Measurements from ENCODE around the gene TRPV5. TPM values are rescaled to one million over a fixed set of nuclear protein-coding genes. Genes with fewer than 3 reads are reported as not detected.

The TRPV5 gene
- total and polyA plus RNA-seq, 4 donors, result under 0.01 to 0.23 TPM; not detected in 2

- no peak for DNase-seq (ENCODE audit: low spot score)
- H3K36me3 ChIP-seq (ENCODE audit: control insufficient read depth in 4 of 4, insufficient read depth in 3 of 4, low read depth in 1 of 4, low read length in 3 of 4), result no peaks in the 10 kb centered on the region
- no peaks in the 10 kb centered on the region for H3K4me1 ChIP-seq (ENCODE audit: control insufficient read depth in 4 of 4, insufficient read depth in 4 of 4, low read length in 3 of 4)
- H3K9me3 ChIP-seq (ENCODE audit: control insufficient read depth in 4 of 4, low read length in 3 of 4), result no peaks in the 10 kb centered on the region
- H3K9ac ChIP-seq (ENCODE audit: low read depth in 1 of 2, low read length in 2 of 2), result no peak overlapping the region
- TF ChIP-seq RAD21 (IDR thresholded peaks at IDR 0.05) (no peak), EGR1 (IDR thresholded peaks at IDR 0.05; ENCODE audit: low read depth in 2 of 2) (no peak), JUND (IDR thresholded peaks at IDR 0.05) (no peak), GABPA (IDR thresholded peaks at IDR 0.05 in 1 of 2, conservative IDR thresholded peaks at IDR 0.05 in 1 of 2) (no peak), SP1 (IDR thresholded peaks at IDR 0.05) (no peak), HNF4A (conservative IDR thresholded peaks at IDR 0.05) (no peak), FOXA1 (IDR thresholded peaks at IDR 0.05) (no peak), FOXA2 (IDR thresholded peaks at IDR 0.05) (no peak), TAF1 (conservative IDR thresholded peaks at IDR 0.05) (no peak), HNF4G (IDR thresholded peaks at IDR 0.05) (no peak), NR2F2 (IDR thresholded peaks at IDR 0.05) (no peak), MAX (IDR thresholded peaks at IDR 0.05) (no peak), ZBTB33 (IDR thresholded peaks at IDR 0.05) (no peak)
- TF ChIP-seq, protein P1, sequence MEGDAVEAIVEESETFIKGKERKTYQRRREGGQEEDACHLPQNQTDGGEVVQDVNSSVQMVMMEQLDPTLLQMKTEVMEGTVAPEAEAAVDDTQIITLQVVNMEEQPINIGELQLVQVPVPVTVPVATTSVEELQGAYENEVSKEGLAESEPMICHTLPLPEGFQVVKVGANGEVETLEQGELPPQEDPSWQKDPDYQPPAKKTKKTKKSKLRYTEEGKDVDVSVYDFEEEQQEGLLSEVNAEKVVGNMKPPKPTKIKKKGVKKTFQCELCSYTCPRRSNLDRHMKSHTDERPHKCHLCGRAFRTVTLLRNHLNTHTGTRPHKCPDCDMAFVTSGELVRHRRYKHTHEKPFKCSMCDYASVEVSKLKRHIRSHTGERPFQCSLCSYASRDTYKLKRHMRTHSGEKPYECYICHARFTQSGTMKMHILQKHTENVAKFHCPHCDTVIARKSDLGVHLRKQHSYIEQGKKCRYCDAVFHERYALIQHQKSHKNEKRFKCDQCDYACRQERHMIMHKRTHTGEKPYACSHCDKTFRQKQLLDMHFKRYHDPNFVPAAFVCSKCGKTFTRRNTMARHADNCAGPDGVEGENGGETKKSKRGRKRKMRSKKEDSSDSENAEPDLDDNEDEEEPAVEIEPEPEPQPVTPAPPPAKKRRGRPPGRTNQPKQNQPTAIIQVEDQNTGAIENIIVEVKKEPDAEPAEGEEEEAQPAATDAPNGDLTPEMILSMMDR (IDR thresholded peaks at IDR 0.05; ENCODE audit: low read depth, low read length, missing input control), result no peak
- TF ChIP-seq, protein P2, sequence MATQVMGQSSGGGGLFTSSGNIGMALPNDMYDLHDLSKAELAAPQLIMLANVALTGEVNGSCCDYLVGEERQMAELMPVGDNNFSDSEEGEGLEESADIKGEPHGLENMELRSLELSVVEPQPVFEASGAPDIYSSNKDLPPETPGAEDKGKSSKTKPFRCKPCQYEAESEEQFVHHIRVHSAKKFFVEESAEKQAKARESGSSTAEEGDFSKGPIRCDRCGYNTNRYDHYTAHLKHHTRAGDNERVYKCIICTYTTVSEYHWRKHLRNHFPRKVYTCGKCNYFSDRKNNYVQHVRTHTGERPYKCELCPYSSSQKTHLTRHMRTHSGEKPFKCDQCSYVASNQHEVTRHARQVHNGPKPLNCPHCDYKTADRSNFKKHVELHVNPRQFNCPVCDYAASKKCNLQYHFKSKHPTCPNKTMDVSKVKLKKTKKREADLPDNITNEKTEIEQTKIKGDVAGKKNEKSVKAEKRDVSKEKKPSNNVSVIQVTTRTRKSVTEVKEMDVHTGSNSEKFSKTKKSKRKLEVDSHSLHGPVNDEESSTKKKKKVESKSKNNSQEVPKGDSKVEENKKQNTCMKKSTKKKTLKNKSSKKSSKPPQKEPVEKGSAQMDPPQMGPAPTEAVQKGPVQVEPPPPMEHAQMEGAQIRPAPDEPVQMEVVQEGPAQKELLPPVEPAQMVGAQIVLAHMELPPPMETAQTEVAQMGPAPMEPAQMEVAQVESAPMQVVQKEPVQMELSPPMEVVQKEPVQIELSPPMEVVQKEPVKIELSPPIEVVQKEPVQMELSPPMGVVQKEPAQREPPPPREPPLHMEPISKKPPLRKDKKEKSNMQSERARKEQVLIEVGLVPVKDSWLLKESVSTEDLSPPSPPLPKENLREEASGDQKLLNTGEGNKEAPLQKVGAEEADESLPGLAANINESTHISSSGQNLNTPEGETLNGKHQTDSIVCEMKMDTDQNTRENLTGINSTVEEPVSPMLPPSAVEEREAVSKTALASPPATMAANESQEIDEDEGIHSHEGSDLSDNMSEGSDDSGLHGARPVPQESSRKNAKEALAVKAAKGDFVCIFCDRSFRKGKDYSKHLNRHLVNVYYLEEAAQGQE (IDR thresholded peaks at IDR 0.05), result no peak
- no peak overlapping the region for H3K4me3 ChIP-seq (ENCODE audit: low read depth in 1 of 3, low read length in 3 of 3)
- 79% methylated on average over 6 of the region's 6 CpGs for WGBS
- H3K27ac ChIP-seq (ENCODE audit: low read depth in 1 of 2, low read length in 2 of 2), result no peak overlapping the region
- peaks cover 0 to 3% (median 0%) of the 10 kb centered on the region in 4 donors for H3K27me3 ChIP-seq (ENCODE audit: control insufficient read depth in 4 of 4, insufficient read depth in 4 of 4, low read length in 3 of 4)
These were observed 31.1 kb upstream of the TRPV5 start for GRCh38 chr7:142964502-142965246.

DNA sequence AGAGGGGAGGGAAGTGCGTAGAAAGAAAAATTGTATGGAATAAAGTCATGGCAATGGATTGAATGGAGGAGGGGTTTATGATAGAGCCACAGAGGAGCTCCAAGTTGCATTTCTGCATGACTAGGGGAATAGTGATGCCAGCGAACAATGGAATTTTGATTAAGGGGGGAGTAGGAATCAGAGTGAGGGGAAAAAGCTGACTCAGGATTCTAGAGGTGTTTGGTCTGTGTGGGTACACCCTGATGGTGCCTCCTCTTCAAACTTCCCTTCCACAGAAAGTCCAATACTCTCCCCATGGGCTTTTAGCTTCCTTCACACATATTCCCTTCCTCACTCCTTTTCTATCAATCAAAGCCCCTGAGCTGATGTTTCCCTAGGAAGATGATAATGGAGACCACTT, 30.4 kb upstream of the TRPV5 start:
- no peak overlapping the region for H3K4me3 ChIP-seq (ENCODE audit: low read depth in 1 of 3, low read length in 3 of 3)
- 91% methylated on average over 2 of the region's 2 CpGs for WGBS
- H3K27ac ChIP-seq (ENCODE audit: low read depth in 1 of 2, low read length in 2 of 2), result no peak overlapping the region
- DNase-seq (ENCODE audit: low spot score), result no peak
- H3K9ac ChIP-seq (ENCODE audit: low read depth in 1 of 2, low read length in 2 of 2), result no peak overlapping the region
- H3K4me1 ChIP-seq (ENCODE audit: control insufficient read depth in 4 of 4, insufficient read depth in 4 of 4, low read length in 3 of 4), result no peaks in the 10 kb centered on the region
- no peaks in the 10 kb centered on the region for H3K36me3 ChIP-seq (ENCODE audit: control insufficient read depth in 4 of 4, insufficient read depth in 3 of 4, low read depth in 1 of 4, low read length in 3 of 4)
- no peak for TF ChIP-seq RXRA (IDR thresholded peaks at IDR 0.05)
- TF ChIP-seq HNF4A (conservative IDR thresholded peaks at IDR 0.05), result no peak
- TF ChIP-seq YY1 (IDR thresholded peaks at IDR 0.05), result no peak
- no peak for TF ChIP-seq FOXA1 (IDR thresholded peaks at IDR 0.05)
- TF ChIP-seq EGR1 (IDR thresholded peaks at IDR 0.05; ENCODE audit: low read depth in 2 of 2), result no peak
- TF ChIP-seq MAX (IDR thresholded peaks at IDR 0.05), result no peak
- TF ChIP-seq ZBTB33 (IDR thresholded peaks at IDR 0.05), result no peak
- H3K27me3 ChIP-seq (ENCODE audit: control insufficient read depth in 4 of 4, insufficient read depth in 4 of 4, low read length in 3 of 4), result peaks cover 0 to 3% (median 0%) of the 10 kb centered on the region in 4 donors
- H3K9me3 ChIP-seq (ENCODE audit: control insufficient read depth in 4 of 4, low read length in 3 of 4), result no peaks in the 10 kb centered on the region

Measured in liver (tissue), 9 donors.